Loucy (cell line): ENCODE results near the gene MGMT.

Experiments
- CTCF ChIP-seq: fragments of 200-600 bp; sonication (generic); conservative IDR thresholded peaks from 2 replicates; pipeline ENCODE4 v1.5.1; 2014; ENCODE audit warnings: mild to moderate bottlenecking, antibody characterized with exemption, low read length
- EZH2phosphoT487 ChIP-seq: fragments of 200-600 bp; IDR thresholded peaks from 2 replicates; pipeline ENCODE4 v1.6.1; 2018; ENCODE audit warnings: antibody characterized with exemption, mild to moderate bottlenecking, moderate library complexity, borderline replicate concordance

GRCh38 chr10:129814681-129815646 is 347.9 kb downstream of the MGMT start:
- no peak for TF ChIP-seq CTCF
- TF ChIP-seq EZH2phosphoT487: no peak
